Memory B cell (primary cell): ENCODE measurements around the gene KANK3.
"Not testable (repeated sequence)": the region's sequence is repeated elsewhere in the genome, so short reads cannot be mapped to it uniquely, and the experiment has no call there.

ENCODE experiments used
- ATAC-seq: fragments of 150-1000 bp; cut with Tn5 transposase; 2 replicates; pipeline ENCODE4 v1.10.0; 2021; ENCODE audit warnings: low read depth, mild to moderate bottlenecking, moderate library complexity
- DNase-seq, 2 donors: peaks; one replicate each; pipeline ENCODE4 v3.0.0; 2022; ENCODE audit warnings: low spot score in 2 of 2
- H3K27ac Mint-ChIP-seq: one replicate; pipeline ENCODE4 v1.8.0; 2022; ENCODE audit warnings: mild to moderate bottlenecking, moderate library complexity, mixed read lengths
- H3K27me3 Mint-ChIP-seq: one replicate; pipeline ENCODE4 v1.8.0; 2022; ENCODE audit warnings: mixed read lengths
- H3K36me3 Mint-ChIP-seq: one replicate; pipeline ENCODE4 v1.8.0; 2022; ENCODE audit warnings: mild to moderate bottlenecking, mixed read lengths
- H3K4me1 Mint-ChIP-seq: one replicate; pipeline ENCODE4 v1.8.0; 2022; ENCODE audit warnings: mixed read lengths
- H3K4me3 Mint-ChIP-seq: one replicate; pipeline ENCODE4 v1.8.0; 2022; ENCODE audit warnings: mild to moderate bottlenecking, moderate library complexity, mixed read lengths
- H3K9me3 Mint-ChIP-seq: one replicate; pipeline ENCODE4 v1.8.0; 2022; ENCODE audit warnings: mixed read lengths

Gene KANK3

DNA sequence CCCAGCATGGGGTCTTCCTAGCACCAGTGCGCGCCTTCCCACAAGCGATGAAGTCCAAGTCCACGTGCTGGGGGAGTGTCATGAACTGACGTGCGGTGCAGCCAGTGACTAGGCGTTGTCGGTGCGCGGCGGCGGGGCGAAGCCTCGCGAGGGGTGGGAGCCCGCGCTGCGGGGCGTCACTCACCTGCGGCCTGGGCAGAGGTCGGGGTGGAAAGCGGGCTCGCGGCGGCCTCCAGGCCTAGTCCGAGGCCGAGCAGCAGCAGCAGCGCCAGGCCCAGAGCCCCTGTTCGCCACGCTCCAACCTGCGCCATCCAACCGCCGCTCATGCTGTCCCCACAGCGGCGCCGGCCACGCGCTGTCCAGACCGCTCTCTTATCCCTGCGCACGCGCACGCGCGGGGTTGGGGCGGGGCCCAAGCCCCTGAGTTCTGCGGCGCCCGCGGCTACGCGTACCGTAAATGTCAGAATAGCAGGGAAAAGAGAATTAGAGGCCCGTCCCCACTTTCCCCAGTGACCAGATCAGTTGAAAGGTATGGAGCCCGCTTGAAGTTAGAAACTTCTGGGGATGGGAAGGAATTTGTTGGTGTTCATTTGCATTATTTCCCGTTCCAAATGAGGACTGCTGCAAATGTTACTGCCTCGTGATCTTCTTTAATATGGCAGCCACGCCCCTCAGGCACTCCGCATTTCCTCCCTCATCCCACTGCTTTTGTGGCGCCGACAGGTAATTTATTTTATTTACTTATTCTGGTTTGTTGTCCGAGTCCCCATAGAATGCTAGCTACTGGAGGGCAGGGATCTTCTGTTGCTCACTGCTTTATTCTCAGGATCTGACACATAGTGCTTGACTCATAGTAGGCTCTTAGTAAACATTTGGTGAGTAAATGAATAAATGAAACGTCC is 34.8 kb downstream of the KANK3 start, which contains the start of gene CD320:
Gene CD320 (minus strand): TSS at position 394 of the 902 bp plus-strand sequence. CDS start 68 bp downstream, at position 326.
- Mint-ChIP-seq H3K27ac (peak within 1 kb of the TSS; percentile 60), H3K27me3 (no peaks in the 10 kb centered on the region), H3K4me3 (peak within 1 kb of the TSS; percentile 87), H3K36me3 (peaks cover 8% of the 10 kb centered on the region), H3K4me1 (peaks cover 13% of the 10 kb centered on the region), H3K9me3 (no peaks in the 10 kb centered on the region)
- ATAC-seq (peak; percentile 89), DNase-seq (peak; percentile 72 to 91)

DNA sequence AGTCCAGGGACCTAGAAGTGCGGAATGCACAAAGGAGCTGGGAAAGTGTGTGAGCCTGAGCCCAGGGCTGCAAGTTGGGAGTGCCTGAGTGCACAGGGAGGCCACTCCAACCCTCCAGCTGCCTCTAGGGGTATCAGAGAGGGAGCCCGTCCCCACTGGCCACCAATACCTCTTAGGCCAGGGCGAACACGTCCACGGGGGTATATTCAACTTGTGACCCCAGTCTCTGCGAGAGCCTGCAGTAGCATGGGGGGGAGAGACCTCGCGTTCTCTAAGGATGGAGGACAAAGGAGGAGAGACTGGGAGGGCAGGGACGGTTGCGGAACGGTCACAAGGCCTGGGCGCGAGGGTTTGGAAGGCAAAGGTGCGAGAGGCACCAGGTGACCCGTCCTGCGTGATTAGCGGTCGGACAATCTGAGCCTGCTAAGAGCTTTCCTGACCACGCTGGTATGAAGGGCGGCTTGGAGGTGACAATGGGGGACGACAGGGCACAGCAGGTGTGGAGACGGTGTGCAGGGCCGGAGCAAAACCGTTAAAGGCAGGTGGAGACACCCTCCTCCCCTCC is 35.6 kb downstream of the KANK3 start:
- peak overlapping the region; percentile 87 for H3K4me3 Mint-ChIP-seq
- peak overlapping the region; percentile 60 for H3K27ac Mint-ChIP-seq
- H3K9me3 Mint-ChIP-seq, result no peaks in the 10 kb centered on the region
- ATAC-seq, result no peak
- H3K36me3 Mint-ChIP-seq, result peaks cover 8% of the 10 kb centered on the region
- DNase-seq, result no peak
- no peaks in the 10 kb centered on the region for H3K27me3 Mint-ChIP-seq
- peaks cover 13% of the 10 kb centered on the region for H3K4me1 Mint-ChIP-seq

DNA sequence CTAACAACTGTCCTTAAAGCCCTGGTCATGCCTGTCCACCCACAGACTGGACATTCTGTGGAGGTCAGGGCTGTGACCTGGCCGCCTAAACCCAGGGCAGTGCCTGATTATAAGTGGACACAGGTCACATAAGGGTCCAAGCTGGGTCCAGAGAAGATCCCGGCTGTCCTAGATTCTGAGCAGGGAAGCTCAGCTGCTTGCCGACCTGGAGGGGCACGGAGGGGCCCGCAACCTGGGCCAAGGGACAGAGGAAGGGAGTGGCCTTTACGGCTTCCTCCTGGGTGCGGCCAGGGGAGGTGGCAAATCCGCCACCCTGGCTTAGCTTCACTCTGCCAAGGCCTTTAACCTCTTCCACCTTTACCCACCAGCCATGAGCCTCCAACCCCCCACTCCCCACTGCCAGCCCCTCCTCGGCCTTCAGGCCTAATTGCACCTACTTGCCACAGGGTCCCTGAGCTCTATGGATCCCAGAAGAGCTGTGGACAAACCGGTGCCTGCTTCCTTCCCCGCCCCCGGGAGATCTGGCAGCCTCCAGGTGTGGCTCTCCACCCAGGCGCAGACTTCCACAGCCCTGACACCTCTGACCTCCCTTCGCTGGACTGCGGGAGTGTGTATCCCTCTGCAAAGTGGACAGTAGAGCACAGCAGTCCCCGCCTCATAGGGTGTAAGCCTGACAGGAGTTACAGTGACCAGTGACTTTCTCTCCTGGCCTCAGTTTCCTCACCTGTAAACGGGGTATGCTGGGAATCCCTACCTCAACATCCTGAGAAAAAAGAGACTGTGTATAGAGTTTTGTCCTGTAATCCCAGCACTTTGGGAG is 36.6 kb downstream of the KANK3 start:
- Mint-ChIP-seq H3K36me3 (peaks cover 6% of the 10 kb centered on the region), H3K9me3 (no peaks in the 10 kb centered on the region), H3K4me1 (peaks cover 13% of the 10 kb centered on the region), H3K4me3 (peak overlapping the region; percentile 87), H3K27ac (no peak overlapping the region), H3K27me3 (no peaks in the 10 kb centered on the region)
- peak in 1 of 2 donors; percentile 11 for DNase-seq
- no peak for ATAC-seq

GRCh38 chr19:8305798-8306197 is 37.3 kb downstream of the KANK3 start:
- no peak for ATAC-seq
- peaks cover 13% of the 10 kb centered on the region for H3K4me1 Mint-ChIP-seq
- H3K27ac Mint-ChIP-seq, result no peak overlapping the region
- peaks cover 4% of the 10 kb centered on the region for H3K36me3 Mint-ChIP-seq
- H3K4me3 Mint-ChIP-seq, result no peak overlapping the region
- H3K27me3 Mint-ChIP-seq, result no peaks in the 10 kb centered on the region
- DNase-seq, result peak in 1 of 2 donors; percentile 9
- no peaks in the 10 kb centered on the region for H3K9me3 Mint-ChIP-seq

DNA sequence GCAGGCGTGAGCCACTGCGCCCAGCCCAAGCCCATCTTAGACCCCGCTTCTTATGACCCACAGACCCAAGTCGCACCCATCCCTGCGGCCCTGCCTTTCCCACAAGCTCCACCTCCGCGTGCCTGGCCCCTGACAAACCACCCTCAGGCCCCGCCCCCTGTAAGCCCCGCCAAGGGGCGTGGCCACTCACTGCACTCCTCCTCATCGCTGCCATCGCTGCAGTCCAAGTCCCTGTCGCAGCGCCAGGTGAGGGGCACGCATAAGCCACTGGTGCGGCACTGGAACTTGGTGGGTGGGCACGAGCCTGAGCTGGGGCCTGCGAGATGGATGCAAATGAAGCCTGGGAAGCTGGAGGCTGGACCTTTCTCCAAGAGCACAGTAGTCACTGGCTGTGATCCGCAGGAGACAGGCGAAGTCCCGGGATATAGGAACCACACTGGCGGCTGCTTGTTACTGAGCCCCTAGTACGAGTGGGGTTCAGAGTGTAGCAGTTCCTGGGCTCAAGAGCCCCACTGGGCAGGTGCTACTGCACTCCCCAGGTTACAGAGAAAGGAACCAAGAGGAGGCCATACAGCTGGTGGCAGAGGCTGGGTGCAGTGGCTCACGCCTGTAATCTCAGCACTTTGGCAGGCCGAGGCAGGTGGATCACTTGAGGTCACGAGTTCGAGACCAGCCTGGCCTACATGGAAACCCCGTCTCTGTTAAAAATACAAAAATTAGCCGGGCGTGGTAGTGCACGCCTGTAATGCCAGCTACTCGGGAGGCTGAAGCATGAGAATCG is 38.0 kb downstream of the KANK3 start:
- ATAC-seq (no peak), DNase-seq (peak in 1 of 2 donors; percentile 9)
- Mint-ChIP-seq H3K27me3 (no peaks in the 10 kb centered on the region), H3K4me3 (no peak overlapping the region), H3K36me3 (peaks cover 4% of the 10 kb centered on the region), H3K9me3 (no peaks in the 10 kb centered on the region), H3K4me1 (peaks cover 13% of the 10 kb centered on the region), H3K27ac (no peak overlapping the region)

DNA sequence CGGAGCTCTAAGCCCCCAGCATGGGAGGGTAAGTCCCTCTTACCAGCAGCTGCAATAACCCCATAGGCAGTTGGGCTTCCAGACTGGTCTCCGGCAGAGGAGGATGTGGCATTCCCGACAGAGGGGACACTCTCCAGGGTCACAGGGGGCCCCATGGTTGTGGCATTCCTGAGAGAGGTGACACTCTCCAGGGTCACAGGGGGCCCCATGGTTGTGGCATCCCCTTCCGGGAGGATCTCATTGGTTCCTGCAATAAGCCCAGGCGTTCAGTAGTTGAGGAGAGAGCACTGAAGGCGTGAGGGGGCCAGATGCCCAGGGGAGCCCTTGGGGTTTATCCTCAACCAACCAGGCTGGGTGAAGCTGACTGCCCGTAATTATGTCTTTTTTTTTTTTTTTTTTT is 40.3 kb downstream of the KANK3 start:
- H3K27ac Mint-ChIP-seq, result no peak overlapping the region
- no peaks in the 10 kb centered on the region for H3K9me3 Mint-ChIP-seq
- peak in 1 of 2 donors; percentile 7 for DNase-seq
- no peaks in the 10 kb centered on the region for H3K36me3 Mint-ChIP-seq
- H3K27me3 Mint-ChIP-seq, result no peaks in the 10 kb centered on the region
- H3K4me3 Mint-ChIP-seq, result no peak overlapping the region
- no peak for ATAC-seq
- peaks cover 9% of the 10 kb centered on the region for H3K4me1 Mint-ChIP-seq

- no peak for ATAC-seq
- DNase-seq, result no peak
- Mint-ChIP-seq H3K27me3 (no peaks in the 10 kb centered on the region), H3K4me3 (no peak overlapping the region), H3K27ac (no peak overlapping the region), H3K36me3 (no peaks in the 10 kb centered on the region), H3K9me3 (no peaks in the 10 kb centered on the region), H3K4me1 (peaks cover 5% of the 10 kb centered on the region)
Observed at GRCh38 chr19:8302357-8302691, 40.7 kb downstream of the KANK3 start.

GRCh38 chr19:8291337-8291736 is 51.7 kb downstream of the KANK3 start:
- not testable (repeated sequence) for H3K27ac Mint-ChIP-seq, H3K9me3 Mint-ChIP-seq, H3K27me3 Mint-ChIP-seq, DNase-seq, H3K4me3 Mint-ChIP-seq, H3K36me3 Mint-ChIP-seq, H3K4me1 Mint-ChIP-seq
- ATAC-seq, result peak; percentile 47

DNA sequence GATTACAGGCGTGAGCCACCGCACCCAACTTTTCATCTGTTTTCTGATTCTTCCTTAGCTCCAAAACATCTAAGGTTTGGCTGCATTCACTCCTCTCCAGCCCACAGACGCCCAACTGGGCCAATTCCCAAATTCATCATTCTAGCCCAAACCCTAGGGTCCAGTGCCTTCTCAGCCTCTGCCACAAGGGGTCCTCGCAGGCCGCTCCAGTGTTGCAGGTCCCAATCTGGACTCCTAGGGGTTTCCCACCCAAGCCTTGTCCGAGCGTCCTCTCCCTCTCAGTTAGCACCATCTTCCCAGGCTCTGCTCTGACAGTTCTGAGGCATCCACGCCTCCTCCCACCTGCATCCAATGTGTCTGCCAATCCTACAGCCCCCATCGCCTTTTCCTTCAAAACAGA is 66.6 kb downstream of the KANK3 start:
- ATAC-seq, result peak; percentile 51
- not testable (repeated sequence) for H3K36me3 Mint-ChIP-seq, H3K9me3 Mint-ChIP-seq, H3K27ac Mint-ChIP-seq, H3K4me3 Mint-ChIP-seq, H3K27me3 Mint-ChIP-seq, H3K4me1 Mint-ChIP-seq, DNase-seq
